HL-60 (cell line): Measurements from ENCODE around the gene KHSRP.

Experiments
- CTCF ChIP-seq: IDR thresholded peaks from one replicate; pipeline ENCODE4 v1.5.1; 2011; ENCODE audit warnings: low read length, control low read depth, inconsistent platforms; ENCODE audit not compliant: insufficient read depth
- GABPA ChIP-seq: IDR thresholded peaks from 2 replicates; pipeline ENCODE4 v1.6.1; 2012; ENCODE audit warnings: low read depth
- POLR2AphosphoS5 ChIP-seq: IDR thresholded peaks from 2 replicates; pipeline ENCODE4 v1.6.1; 2012; ENCODE audit warnings: low read depth

- TF ChIP-seq CTCF (peak; percentile 1), POLR2AphosphoS5 (no peak), GABPA (no peak)
Measured at GRCh38 chr19:6425732-6426620, 1.4 kb upstream of the KHSRP start.
